GM19023 (cell line): ENCODE data around the gene STX17.
A peak's percentile ranks its signal among the peaks of the same experiment; 100 is the strongest.
"Not testable (repeated sequence)": the region's sequence is repeated elsewhere in the genome, so short reads cannot be mapped to it uniquely, and the experiment has no call there.

Experiments
- ATAC-seq: cut with Tn5 transposase; IDR thresholded peaks from one replicate; pipeline ENCODE4 v1.9.1; 2021; ENCODE audit warnings: mild to moderate bottlenecking, moderate library complexity; ENCODE audit not compliant: unreplicated experiment

The STX17 gene

DNA sequence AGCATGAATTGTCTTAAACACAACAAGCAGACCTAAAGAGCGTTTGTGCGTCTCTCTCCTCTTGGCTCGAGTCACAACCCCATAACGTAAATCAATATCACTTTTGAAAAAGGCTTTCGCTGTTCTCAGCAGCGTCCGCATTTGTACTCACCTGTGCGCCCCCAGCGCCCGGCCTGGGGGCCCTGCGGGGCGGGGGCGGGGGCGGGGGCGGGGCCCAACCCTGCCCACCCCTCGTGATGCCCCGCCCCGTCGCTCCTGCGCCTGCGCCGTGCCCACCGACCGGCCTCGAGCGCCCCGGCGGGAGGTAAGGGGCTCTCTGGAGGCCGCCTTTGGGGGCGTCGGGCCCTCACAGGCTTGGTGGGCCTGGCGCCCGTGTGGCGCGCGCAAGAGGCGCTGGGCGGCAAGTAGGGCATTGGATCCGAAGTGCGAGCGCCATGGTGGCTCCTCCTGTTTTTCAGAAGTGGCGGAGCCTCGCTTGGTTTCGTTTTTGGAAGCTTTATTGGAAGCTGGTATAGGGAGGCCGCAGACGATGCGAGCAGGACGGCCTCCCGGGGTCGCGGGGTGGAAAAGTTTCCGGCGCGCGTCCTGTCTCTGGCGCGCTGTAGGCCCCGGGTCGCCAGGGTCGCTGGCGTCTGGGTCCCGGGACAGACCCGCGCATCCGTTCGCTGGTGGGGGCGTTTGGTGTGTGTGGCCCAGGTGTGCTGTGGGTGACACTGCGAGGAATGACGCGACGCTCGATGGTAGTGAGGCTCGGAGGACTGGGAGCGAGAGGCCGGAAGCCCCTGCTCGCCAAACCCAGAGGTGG lies at the start of gene STX17:
Gene STX17 (plus strand): TSS at position 252 of the 805 bp plus-strand sequence. CDS start 8,586 bp downstream, outside the sequence.
- peak; percentile 87 for ATAC-seq

GRCh38 chr9:99857576-99857975 lies 48.9 kb upstream of the STX17 start:
- ATAC-seq, result not testable (repeated sequence)

GRCh38 chr9:99858087-99858486 lies 48.4 kb upstream of the STX17 start:
- ATAC-seq, result no peak

GRCh38 chr9:99859243-99859980 lies 47.0 kb upstream of the STX17 start:
- no peak for ATAC-seq

DNA sequence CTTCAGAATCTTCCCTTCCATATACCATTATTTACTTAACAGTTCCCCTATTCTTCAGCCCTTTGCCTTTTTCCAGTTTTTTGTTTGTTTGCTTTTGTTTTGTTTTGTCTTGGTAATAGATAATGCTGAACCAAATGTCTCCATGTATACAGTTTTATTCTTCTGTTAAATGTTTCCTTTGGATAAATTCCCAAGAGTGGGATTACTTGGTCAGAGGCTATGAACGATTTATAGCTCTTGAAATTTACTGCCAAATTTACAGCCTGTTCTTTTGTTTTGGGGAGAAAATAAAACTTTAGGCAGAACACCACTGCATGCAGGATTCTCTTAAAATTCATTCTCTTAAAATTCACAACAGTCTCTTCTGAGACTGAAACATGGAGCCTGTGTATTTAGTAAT lies 46.2 kb upstream of the STX17 start:
- ATAC-seq, result no peak

GRCh38 chr9:99863955-99864354 lies 42.5 kb upstream of the STX17 start:
- ATAC-seq, result no peak

- ATAC-seq, result no peak
Measured at GRCh38 chr9:99866398-99866797, 40.1 kb upstream of the STX17 start.

DNA sequence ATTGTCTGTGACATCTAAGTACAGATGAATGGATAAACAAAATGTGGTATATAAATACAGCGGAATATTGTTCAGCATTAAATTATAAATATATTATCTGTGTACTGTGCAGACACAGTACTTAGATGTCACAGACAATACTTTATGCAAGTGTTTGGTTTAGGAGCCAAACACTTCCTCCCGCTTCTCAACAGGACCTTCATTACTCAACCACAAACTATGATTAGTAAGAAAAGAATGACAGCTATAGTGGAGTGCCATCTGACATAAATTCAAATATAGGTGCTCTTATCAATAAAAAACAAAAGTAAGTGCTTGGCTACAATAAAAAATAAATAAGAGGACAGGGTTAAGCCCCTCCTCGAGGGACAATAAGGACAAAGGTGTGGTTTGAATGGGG lies 38.9 kb upstream of the STX17 start:
- ATAC-seq, result no peak

DNA sequence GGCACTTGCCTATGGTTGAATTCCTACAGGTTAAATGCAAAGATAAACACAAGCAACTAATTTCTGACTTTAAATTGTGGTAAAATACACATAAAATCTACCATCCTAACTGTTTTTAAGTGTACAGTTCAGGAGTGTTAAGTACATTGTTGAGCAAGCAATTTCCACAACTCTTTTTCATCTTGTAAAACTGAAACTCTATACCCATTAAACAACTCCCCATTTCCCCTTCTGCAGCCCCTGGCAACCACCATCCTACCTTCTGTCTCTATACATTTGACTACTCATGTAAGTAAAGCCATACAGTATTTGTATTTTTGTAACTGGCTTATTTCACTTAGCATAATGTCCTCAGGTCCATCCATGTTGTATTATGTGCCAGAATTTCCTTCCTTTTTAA lies 38.5 kb upstream of the STX17 start:
- ATAC-seq, result no peak

- peak; percentile 63 for ATAC-seq
Measured at GRCh38 chr9:99868845-99869244, 37.6 kb upstream of the STX17 start.

GRCh38 chr9:99870126-99870525 lies 36.3 kb upstream of the STX17 start:
- no peak for ATAC-seq

GRCh38 chr9:99873531-99873930 lies 32.9 kb upstream of the STX17 start:
- no peak for ATAC-seq

DNA sequence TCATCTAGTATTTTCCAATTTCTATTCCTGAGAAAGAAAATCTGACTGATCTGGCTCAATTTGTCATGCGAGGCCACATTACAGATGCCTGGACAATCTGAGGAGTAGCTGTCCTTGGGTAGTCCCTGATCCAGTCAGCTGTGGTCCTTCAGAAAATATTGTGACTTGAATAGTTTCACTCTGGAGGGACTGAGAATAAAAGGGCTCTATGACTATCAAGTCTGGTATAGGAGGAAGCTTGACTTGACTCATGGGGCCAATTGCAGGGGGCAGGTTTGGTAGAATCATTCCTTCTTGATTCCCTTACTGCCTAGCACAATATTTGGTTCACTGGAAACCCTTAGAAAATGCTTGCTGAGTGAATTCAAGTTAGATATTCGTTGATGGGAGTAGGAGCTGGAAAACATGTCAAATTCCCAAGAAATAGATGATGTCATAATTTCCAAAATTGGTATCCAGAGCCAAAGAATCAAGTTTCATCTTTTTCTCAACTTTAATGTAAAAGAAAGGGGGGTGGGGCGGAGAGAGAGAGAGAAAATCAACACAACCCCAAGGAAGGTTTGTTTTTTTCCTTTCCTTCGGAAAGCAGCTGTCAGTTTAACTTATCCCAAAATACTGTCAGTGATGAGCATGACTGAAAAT lies 32.4 kb upstream of the STX17 start:
- no peak for ATAC-seq

- no peak for ATAC-seq
Measured at GRCh38 chr9:99876190-99876589, 30.3 kb upstream of the STX17 start.

GRCh38 chr9:99878651-99879050 lies 27.8 kb upstream of the STX17 start:
- no peak for ATAC-seq

- no peak for ATAC-seq
Measured at GRCh38 chr9:99881769-99882168, 24.7 kb upstream of the STX17 start.

DNA sequence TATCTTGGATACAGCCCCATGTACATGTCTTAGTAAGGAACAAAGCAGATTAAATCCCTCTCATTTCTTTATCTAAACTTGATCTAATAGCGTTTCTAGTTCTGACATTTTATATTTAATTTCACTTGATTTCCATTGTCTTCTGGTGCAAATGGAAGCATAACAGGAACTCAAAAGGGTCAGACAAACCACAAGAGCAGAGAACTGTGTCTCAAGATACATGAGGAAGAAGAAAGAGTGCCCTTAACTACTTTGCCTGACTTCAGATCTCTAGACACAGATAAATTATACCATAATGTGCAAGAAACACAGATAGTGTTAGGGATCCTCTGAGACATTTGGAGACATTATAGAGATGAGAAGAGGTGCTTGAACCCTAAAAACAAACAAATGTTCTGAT lies 20.7 kb upstream of the STX17 start:
- ATAC-seq, result no peak

DNA sequence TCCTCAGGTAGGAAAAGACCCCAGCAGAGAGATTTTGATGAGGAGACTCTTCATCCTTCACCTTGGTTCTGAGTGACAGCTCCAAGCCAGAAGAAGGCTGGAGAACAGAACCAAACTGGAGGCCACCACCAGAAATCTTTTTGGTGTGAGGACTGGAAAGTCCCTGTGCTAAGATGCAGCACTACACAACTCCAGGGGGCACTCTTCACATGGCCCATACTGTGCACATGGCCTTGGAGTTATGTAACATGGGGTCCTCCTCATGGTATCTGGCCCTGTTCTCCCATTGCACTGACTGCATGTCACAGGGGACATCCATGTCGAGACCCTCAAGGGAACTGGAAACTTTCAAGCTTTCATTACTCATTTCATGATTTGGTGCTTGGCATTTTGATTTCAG lies 17.3 kb upstream of the STX17 start:
- no peak for ATAC-seq

- no peak for ATAC-seq
Measured at GRCh38 chr9:99894826-99895225, 11.6 kb upstream of the STX17 start.

DNA sequence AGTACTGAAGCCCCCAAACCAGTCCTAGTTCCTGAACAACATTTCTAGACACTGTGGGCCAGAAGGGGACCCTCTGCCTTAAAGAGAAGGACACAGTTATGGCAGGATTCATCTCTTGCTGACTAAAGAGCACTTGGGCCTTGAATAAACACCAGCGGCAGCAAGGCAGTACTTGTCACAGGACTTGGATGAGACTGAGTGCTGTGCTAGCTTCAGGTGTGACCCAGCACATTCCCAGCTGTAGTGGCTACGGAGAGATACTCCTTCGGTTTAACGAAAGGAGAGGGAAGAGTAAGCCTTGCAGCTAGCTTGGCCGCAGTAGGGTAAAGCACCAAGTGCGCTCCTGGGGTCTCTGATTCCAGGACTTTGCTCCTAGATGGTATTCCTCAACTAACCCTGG lies 10.9 kb upstream of the STX17 start:
- ATAC-seq, result no peak

DNA sequence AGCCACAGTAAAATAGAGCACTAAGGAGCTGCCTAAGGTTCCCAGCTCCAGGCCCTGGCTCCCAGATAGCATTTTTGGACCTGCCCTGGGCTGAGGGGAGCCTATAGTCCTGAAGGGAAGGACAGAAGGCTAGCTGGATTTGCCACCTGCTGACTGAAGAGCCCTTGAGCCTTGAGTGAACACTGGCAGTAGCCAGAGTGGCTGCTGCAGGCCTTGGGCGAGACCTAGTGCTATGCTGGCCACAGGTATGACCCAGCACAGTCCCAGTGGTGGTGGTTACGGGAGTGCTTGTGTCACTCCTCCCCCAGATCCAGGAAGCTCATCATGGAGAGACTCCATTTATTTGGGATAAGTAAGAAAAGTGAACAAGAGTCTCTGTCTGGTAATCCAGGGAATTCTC lies 10.3 kb upstream of the STX17 start:
- ATAC-seq, result no peak

DNA sequence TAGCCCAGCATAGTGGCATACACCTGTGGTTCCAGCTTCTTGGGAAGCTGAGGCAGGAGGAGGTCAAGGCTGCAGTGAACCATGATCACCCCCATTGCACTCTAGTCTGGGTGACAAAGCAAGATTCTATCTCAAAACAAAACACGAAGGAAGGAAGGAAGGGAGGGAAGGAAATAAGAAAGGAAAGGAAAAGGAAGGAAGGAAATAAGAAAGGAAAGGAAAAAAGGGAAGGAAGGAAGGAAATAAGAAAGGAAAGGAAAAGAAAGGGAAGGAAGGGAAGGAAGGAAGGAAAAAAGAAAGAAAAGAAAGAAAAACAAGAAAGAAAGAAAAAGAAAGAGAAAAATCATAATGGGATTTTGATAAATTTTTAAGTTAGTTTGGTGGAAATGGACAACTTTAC lies 3.1 kb upstream of the STX17 start:
- no peak for ATAC-seq
